Activated CD4-positive, alpha-beta T cell treated with anti-CD3 and anti-CD28 coated beads for 4 hours (primary cell): Measurements from ENCODE around the gene RAB5B.
A peak's percentile ranks its signal among the peaks of the same experiment; 100 is the strongest.

Experiments
- DNase-seq, 2 donors: peaks; one replicate each; pipeline ENCODE4 v3.0.0-alpha.2; 2020

The RAB5B gene

GRCh38 chr12:55973599-55974307 is at the start of gene RAB5B:
RAB5B (plus strand) TSS chr12:55974078; CDS start chr12:55986961, 12,883 bp downstream.
- DNase-seq, result peak; percentile 96 to 98

- no peak for DNase-seq
Measured at GRCh38 chr12:55925371-55925770, 48.5 kb upstream of the RAB5B start.

GRCh38 chr12:55925870-55926737 is 47.8 kb upstream of the RAB5B start:
- DNase-seq, result no peak

GRCh38 chr12:55926738-55927587 is 46.9 kb upstream of the RAB5B start:
- peak; percentile 83 to 86 for DNase-seq

GRCh38 chr12:55927588-55928502 is 46.0 kb upstream of the RAB5B start, which contains the start of gene PYM1:
PYM1 (minus strand) TSS chr12:55927894; CDS start chr12:55927761, 133 bp downstream.
- peak in 1 of 2 donors; percentile 46 for DNase-seq

- DNase-seq, result peak; percentile 81 to 85
Measured at GRCh38 chr12:55929306-55929791, 44.5 kb upstream of the RAB5B start.

- DNase-seq, result peak; percentile 75
Measured at GRCh38 chr12:55930771-55931316, 43.0 kb upstream of the RAB5B start, which contains the start of gene DGKA. DGKA (plus strand) TSS chr12:55931162; CDS start chr12:55936504, 5,342 bp downstream.

GRCh38 chr12:55931317-55931779 is 42.5 kb upstream of the RAB5B start:
- no peak for DNase-seq

GRCh38 chr12:55931780-55932550 is 41.9 kb upstream of the RAB5B start:
- no peak for DNase-seq

GRCh38 chr12:55932551-55932910 is 41.3 kb upstream of the RAB5B start:
- peak; percentile 44 to 54 for DNase-seq

GRCh38 chr12:55933169-55933798 is 40.6 kb upstream of the RAB5B start:
- no peak for DNase-seq

GRCh38 chr12:55933799-55934742 is 39.8 kb upstream of the RAB5B start:
- no peak for DNase-seq

- DNase-seq, result no peak
Measured at GRCh38 chr12:55934773-55935172, 39.1 kb upstream of the RAB5B start.

- DNase-seq, result peak; percentile 48 to 49
Measured at GRCh38 chr12:55935738-55936151, 38.1 kb upstream of the RAB5B start.

GRCh38 chr12:55937981-55938380 is 35.9 kb upstream of the RAB5B start:
- no peak for DNase-seq

- no peak for DNase-seq
Measured at GRCh38 chr12:55938826-55939501, 34.9 kb upstream of the RAB5B start.

- DNase-seq, result peak; percentile 78 to 86
Measured at GRCh38 chr12:55940065-55940732, 33.7 kb upstream of the RAB5B start.
